ENCODE measurements around the gene SLC44A3. TPM values are rescaled to one million over a fixed set of nuclear protein-coding genes. Genes with fewer than 3 reads are reported as not detected.
A peak's percentile ranks its signal among the peaks of the same experiment; 100 is the strongest.

SLC44A3 gene
- polyA plus RNA-seq, 3 donors, result not detected

- Mint-ChIP-seq H3K4me1 (peaks cover 12% of the 10 kb centered on the region), H3K27me3 (ENCODE audit: low read depth in 3 of 3) (peaks cover 39 to 56% (median 48%) of the 10 kb centered on the region in 3 donors), H3K4me3 (peak overlapping the region in 1 of 2 donors; percentile 24), H3K27ac (no peak overlapping the region), H3K9me3 (peaks cover 0 to 19% (median 8%) of the 10 kb centered on the region in 7 donors), H3K36me3 (peaks cover 3 to 10% of the 10 kb centered on the region in 2 donors)
- Histone ChIP-seq H2AFZ (ENCODE audit: insufficient read depth, low read depth, low read length, poor library complexity, severe bottlenecking) (no peak overlapping the region), H3K4me1 (ENCODE audit: control insufficient read depth in 1 of 2, insufficient read depth in 2 of 2, low read length in 2 of 2) (peaks cover 9 to 20% of the 10 kb centered on the region in 2 donors), H3K4me3 (replicated peaks in 1 of 3; ENCODE audit: low read depth in 2 of 3, low read length in 3 of 3) (no peak overlapping the region), H3K27ac (ENCODE audit: low read depth in 1 of 2, low read length in 2 of 2) (no peak overlapping the region), H3K36me3 (replicated peaks in 1 of 2; ENCODE audit: control insufficient read depth in 1 of 2, insufficient read depth in 2 of 2, low read length in 2 of 2) (no peaks in the 10 kb centered on the region), H4K20me1 (ENCODE audit: insufficient read depth, low read length) (no peaks in the 10 kb centered on the region), H3K27me3 (ENCODE audit: control insufficient read depth in 2 of 2, insufficient read depth in 2 of 2, low read length in 2 of 2) (peaks cover 44 to 46% of the 10 kb centered on the region in 2 donors), H3K9ac (ENCODE audit: insufficient read depth, low read length, poor library complexity, severe bottlenecking) (no peak overlapping the region), H3K9me3 (replicated peaks in 1 of 2; ENCODE audit: control insufficient read depth in 1 of 2, insufficient read depth in 1 of 2, low read length in 2 of 2) (no peaks in the 10 kb centered on the region), H3K4me2 (replicated peaks; ENCODE audit: extremely low read depth, low read length, poor library complexity, severe bottlenecking) (no peak overlapping the region), H3K79me2 (ENCODE audit: insufficient read depth, low read length) (no peaks in the 10 kb centered on the region)
- WGBS (ENCODE audit: insufficient coverage), result 90% methylated on average over 7 of the region's 11 CpGs
- intact Hi-C loops (cut with micrococcal nuclease), result no loop called here
- DNase-seq, result no peak
- TF ChIP-seq CTCF (IDR thresholded peaks at IDR 0.05), result no peak
Measured at GRCh38 chr1:94929351-94930217, 109.4 kb downstream of the SLC44A3 start.

GRCh38 chr1:94931254-94931841 lies 111.2 kb downstream of the SLC44A3 start:
- Mint-ChIP-seq H3K9me3 (peaks cover 0 to 12% (median 3%) of the 10 kb centered on the region in 7 donors), H3K27ac (no peak overlapping the region), H3K27me3 (ENCODE audit: low read depth in 3 of 3) (peaks cover 27 to 41% (median 34%) of the 10 kb centered on the region in 3 donors), H3K4me1 (peaks cover 3% of the 10 kb centered on the region), H3K4me3 (no peak overlapping the region), H3K36me3 (peaks cover 3 to 7% of the 10 kb centered on the region in 2 donors)
- Histone ChIP-seq H3K27ac (ENCODE audit: low read depth in 1 of 2, low read length in 2 of 2) (no peak overlapping the region), H3K4me3 (replicated peaks in 1 of 3; ENCODE audit: low read depth in 2 of 3, low read length in 3 of 3) (no peak overlapping the region), H3K9ac (ENCODE audit: insufficient read depth, low read length, poor library complexity, severe bottlenecking) (no peak overlapping the region), H3K79me2 (ENCODE audit: insufficient read depth, low read length) (no peaks in the 10 kb centered on the region), H3K27me3 (ENCODE audit: control insufficient read depth in 2 of 2, insufficient read depth in 2 of 2, low read length in 2 of 2) (peaks cover 27 to 30% of the 10 kb centered on the region in 2 donors), H4K20me1 (ENCODE audit: insufficient read depth, low read length) (no peaks in the 10 kb centered on the region), H3K4me1 (ENCODE audit: control insufficient read depth in 1 of 2, insufficient read depth in 2 of 2, low read length in 2 of 2) (peaks cover 5 to 11% of the 10 kb centered on the region in 2 donors), H3K36me3 (replicated peaks in 1 of 2; ENCODE audit: control insufficient read depth in 1 of 2, insufficient read depth in 2 of 2, low read length in 2 of 2) (no peaks in the 10 kb centered on the region), H3K9me3 (replicated peaks in 1 of 2; ENCODE audit: control insufficient read depth in 1 of 2, insufficient read depth in 1 of 2, low read length in 2 of 2) (no peaks in the 10 kb centered on the region), H3K4me2 (replicated peaks; ENCODE audit: extremely low read depth, low read length, poor library complexity, severe bottlenecking) (no peak overlapping the region), H2AFZ (ENCODE audit: insufficient read depth, low read depth, low read length, poor library complexity, severe bottlenecking) (no peak overlapping the region)
- intact Hi-C loops (cut with micrococcal nuclease), result no loop called here
- DNase-seq, result no peak
- WGBS (ENCODE audit: insufficient coverage), result 100% methylated on average over 1 of the region's 7 CpGs
- TF ChIP-seq CTCF (IDR thresholded peaks at IDR 0.05), result no peak
